ENCODE data around the gene SLC35C1.
A peak's percentile ranks its signal among the peaks of the same experiment; 100 is the strongest.

Gene SLC35C1

GRCh38 chr11:45766469-45766868, 38.5 kb upstream of the SLC35C1 start:
- no peak overlapping the region for H3K9ac ChIP-seq (ENCODE audit: insufficient read length, low read depth)
- DNase-seq (ENCODE audit: low read depth, low spot score): no peak
- peaks cover 14% of the 10 kb centered on the region for H3K4me1 ChIP-seq (ENCODE audit: insufficient read depth, insufficient read length)
- H3K27me3 ChIP-seq (ENCODE audit: insufficient read depth, insufficient read length): peaks cover 2% of the 10 kb centered on the region
- no peak overlapping the region for H3K4me3 ChIP-seq (ENCODE audit: insufficient read length, low read depth)
- no peak for TF ChIP-seq ZNF274 (IDR thresholded peaks at IDR 0.05; ENCODE audit: low read depth, low read length)
- no peak for TF ChIP-seq YY1 (IDR thresholded peaks at IDR 0.05; ENCODE audit: insufficient read depth, insufficient read length)
- TF ChIP-seq SUZ12 (IDR thresholded peaks at IDR 0.05; ENCODE audit: extremely low read depth, insufficient read depth, insufficient read length): no peak
- no peaks in the 10 kb centered on the region for H3K36me3 ChIP-seq (ENCODE audit: insufficient read depth, insufficient read length, low read length)
- H3K9me3 ChIP-seq (ENCODE audit: insufficient read depth, low read length): no peaks in the 10 kb centered on the region

GRCh38 chr11:45768486-45768885, 36.5 kb upstream of the SLC35C1 start:
- Histone ChIP-seq H3K9me3 (ENCODE audit: insufficient read depth, low read length) (no peaks in the 10 kb centered on the region), H3K4me3 (ENCODE audit: insufficient read length, low read depth) (no peak overlapping the region), H3K4me1 (ENCODE audit: insufficient read depth, insufficient read length) (peaks cover 14% of the 10 kb centered on the region), H3K36me3 (ENCODE audit: insufficient read depth, insufficient read length, low read length) (no peaks in the 10 kb centered on the region), H3K9ac (ENCODE audit: insufficient read length, low read depth) (no peak overlapping the region), H3K27me3 (ENCODE audit: insufficient read depth, insufficient read length) (peaks cover 9% of the 10 kb centered on the region)
- TF ChIP-seq YY1 (IDR thresholded peaks at IDR 0.05; ENCODE audit: insufficient read depth, insufficient read length): no peak
- no peak for TF ChIP-seq ZNF274 (IDR thresholded peaks at IDR 0.05; ENCODE audit: low read depth, low read length)
- TF ChIP-seq SUZ12 (IDR thresholded peaks at IDR 0.05; ENCODE audit: extremely low read depth, insufficient read depth, insufficient read length): no peak
- DNase-seq (ENCODE audit: low read depth, low spot score): no peak

DNA sequence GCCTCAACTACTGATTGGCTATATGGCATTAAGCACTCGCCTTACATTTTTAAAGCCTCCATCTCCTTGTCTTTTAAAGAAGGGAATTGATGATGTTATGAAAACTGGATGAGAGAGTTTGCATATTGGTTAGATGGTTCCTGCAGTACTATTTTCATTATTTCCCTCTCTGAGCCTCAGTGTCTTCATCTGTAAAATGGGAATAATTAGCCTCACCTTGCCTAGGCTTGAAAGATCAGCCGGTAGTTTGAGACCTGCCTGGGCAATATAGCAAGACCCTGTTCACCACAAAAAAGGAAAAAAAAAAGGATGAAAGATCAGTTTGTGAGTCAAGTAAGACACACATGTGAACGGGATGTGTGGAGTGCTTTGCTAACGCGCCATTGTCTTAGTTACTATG, 35.0 kb upstream of the SLC35C1 start:
- no peak for DNase-seq (ENCODE audit: low read depth, low spot score)
- H3K4me1 ChIP-seq (ENCODE audit: insufficient read depth, insufficient read length): peaks cover 14% of the 10 kb centered on the region
- H3K36me3 ChIP-seq (ENCODE audit: insufficient read depth, insufficient read length, low read length): no peaks in the 10 kb centered on the region
- TF ChIP-seq YY1 (IDR thresholded peaks at IDR 0.05; ENCODE audit: insufficient read depth, insufficient read length) (no peak), ZNF274 (IDR thresholded peaks at IDR 0.05; ENCODE audit: low read depth, low read length) (no peak), SUZ12 (IDR thresholded peaks at IDR 0.05; ENCODE audit: extremely low read depth, insufficient read depth, insufficient read length) (no peak)
- peaks cover 15% of the 10 kb centered on the region for H3K27me3 ChIP-seq (ENCODE audit: insufficient read depth, insufficient read length)
- no peak overlapping the region for H3K4me3 ChIP-seq (ENCODE audit: insufficient read length, low read depth)
- no peaks in the 10 kb centered on the region for H3K9me3 ChIP-seq (ENCODE audit: insufficient read depth, low read length)
- H3K9ac ChIP-seq (ENCODE audit: insufficient read length, low read depth): no peak overlapping the region

GRCh38 chr11:45771193-45771565, 33.8 kb upstream of the SLC35C1 start:
- peak overlapping the region; percentile 57 for H3K4me3 ChIP-seq (ENCODE audit: insufficient read length, low read depth)
- peaks cover 14% of the 10 kb centered on the region for H3K4me1 ChIP-seq (ENCODE audit: insufficient read depth, insufficient read length)
- peak overlapping the region; percentile 62 for H3K9ac ChIP-seq (ENCODE audit: insufficient read length, low read depth)
- no peak for TF ChIP-seq YY1 (IDR thresholded peaks at IDR 0.05; ENCODE audit: insufficient read depth, insufficient read length)
- no peak for TF ChIP-seq SUZ12 (IDR thresholded peaks at IDR 0.05; ENCODE audit: extremely low read depth, insufficient read depth, insufficient read length)
- H3K36me3 ChIP-seq (ENCODE audit: insufficient read depth, insufficient read length, low read length): no peaks in the 10 kb centered on the region
- no peak for DNase-seq (ENCODE audit: low read depth, low spot score)
- H3K9me3 ChIP-seq (ENCODE audit: insufficient read depth, low read length): no peaks in the 10 kb centered on the region
- H3K27me3 ChIP-seq (ENCODE audit: insufficient read depth, insufficient read length): peaks cover 15% of the 10 kb centered on the region

DNA sequence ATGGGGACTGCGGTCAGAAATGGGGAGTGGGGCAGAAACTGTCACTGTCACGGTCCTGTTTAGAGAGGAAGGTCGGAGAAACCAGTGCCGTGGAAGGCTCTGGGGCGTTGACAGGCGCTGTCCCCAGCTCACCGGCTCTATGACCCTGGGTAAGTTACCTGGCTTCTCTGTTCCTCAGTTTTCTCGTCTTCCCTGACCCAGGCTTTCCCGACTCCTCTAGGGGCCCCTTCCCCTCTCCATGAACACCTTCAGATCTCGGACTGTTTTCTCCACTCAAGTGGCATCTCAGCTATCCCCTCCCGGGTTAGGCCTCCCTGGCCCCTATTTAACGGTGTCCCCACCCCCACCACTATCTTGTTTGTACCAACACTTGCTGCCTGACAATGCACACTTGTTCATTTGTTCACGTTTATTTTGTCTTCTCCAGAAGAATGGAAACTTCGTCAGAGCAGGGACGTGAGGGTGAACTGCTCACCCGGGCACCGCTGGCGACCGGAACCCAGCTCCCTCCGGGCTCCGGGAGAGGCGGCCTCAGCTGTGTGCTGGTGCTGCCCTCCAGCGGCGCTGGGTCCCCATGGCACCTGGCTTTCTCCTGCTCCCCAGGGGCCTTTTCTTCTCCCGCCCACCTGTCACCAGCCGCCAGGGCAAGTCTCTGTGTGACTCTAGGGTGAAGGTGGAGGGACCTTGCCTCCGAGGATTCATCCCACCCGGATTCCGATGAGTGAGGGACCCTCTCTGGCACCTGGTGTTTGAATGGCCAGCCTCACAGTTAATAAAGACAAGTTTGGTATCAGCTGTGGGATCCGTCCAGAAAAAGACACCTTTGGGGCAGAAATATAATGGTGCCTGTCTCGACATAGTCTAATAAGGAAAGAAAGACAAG, 33.1 kb upstream of the SLC35C1 start:
- H3K9ac ChIP-seq (ENCODE audit: insufficient read length, low read depth): peak overlapping the region; percentile 62
- peak overlapping the region; percentile 57 for H3K4me3 ChIP-seq (ENCODE audit: insufficient read length, low read depth)
- peaks cover 15% of the 10 kb centered on the region for H3K27me3 ChIP-seq (ENCODE audit: insufficient read depth, insufficient read length)
- no peaks in the 10 kb centered on the region for H3K9me3 ChIP-seq (ENCODE audit: insufficient read depth, low read length)
- H3K4me1 ChIP-seq (ENCODE audit: insufficient read depth, insufficient read length): peaks cover 10% of the 10 kb centered on the region
- no peak for TF ChIP-seq SUZ12 (IDR thresholded peaks at IDR 0.05; ENCODE audit: extremely low read depth, insufficient read depth, insufficient read length)
- peak; percentile 83 for DNase-seq (ENCODE audit: low read depth, low spot score)
- H3K36me3 ChIP-seq (ENCODE audit: insufficient read depth, insufficient read length, low read length): no peaks in the 10 kb centered on the region

- H3K4me1 ChIP-seq (ENCODE audit: insufficient read depth, insufficient read length): peaks cover 8% of the 10 kb centered on the region
- H3K27me3 ChIP-seq (ENCODE audit: insufficient read depth, insufficient read length): peaks cover 15% of the 10 kb centered on the region
- H3K9ac ChIP-seq (ENCODE audit: insufficient read length, low read depth): no peak overlapping the region
- no peak overlapping the region for H3K4me3 ChIP-seq (ENCODE audit: insufficient read length, low read depth)
- DNase-seq (ENCODE audit: low read depth, low spot score): no peak
- TF ChIP-seq YY1 (IDR thresholded peaks at IDR 0.05; ENCODE audit: insufficient read depth, insufficient read length) (no peak), ZNF274 (IDR thresholded peaks at IDR 0.05; ENCODE audit: low read depth, low read length) (no peak), SUZ12 (IDR thresholded peaks at IDR 0.05; ENCODE audit: extremely low read depth, insufficient read depth, insufficient read length) (no peak)
- H3K36me3 ChIP-seq (ENCODE audit: insufficient read depth, insufficient read length, low read length): no peaks in the 10 kb centered on the region
- no peaks in the 10 kb centered on the region for H3K9me3 ChIP-seq (ENCODE audit: insufficient read depth, low read length)
Observed at GRCh38 chr11:45772449-45772774, 32.5 kb upstream of the SLC35C1 start.

- H3K4me1 ChIP-seq (ENCODE audit: insufficient read depth, insufficient read length): peaks cover 4% of the 10 kb centered on the region
- no peak overlapping the region for H3K4me3 ChIP-seq (ENCODE audit: insufficient read length, low read depth)
- no peak for TF ChIP-seq YY1 (IDR thresholded peaks at IDR 0.05; ENCODE audit: insufficient read depth, insufficient read length)
- TF ChIP-seq ZNF274 (IDR thresholded peaks at IDR 0.05; ENCODE audit: low read depth, low read length): no peak
- no peak for TF ChIP-seq SUZ12 (IDR thresholded peaks at IDR 0.05; ENCODE audit: extremely low read depth, insufficient read depth, insufficient read length)
- H3K36me3 ChIP-seq (ENCODE audit: insufficient read depth, insufficient read length, low read length): no peaks in the 10 kb centered on the region
- H3K27me3 ChIP-seq (ENCODE audit: insufficient read depth, insufficient read length): peaks cover 15% of the 10 kb centered on the region
- DNase-seq (ENCODE audit: low read depth, low spot score): no peak
- H3K9me3 ChIP-seq (ENCODE audit: insufficient read depth, low read length): no peaks in the 10 kb centered on the region
- H3K9ac ChIP-seq (ENCODE audit: insufficient read length, low read depth): no peak overlapping the region
Observed at GRCh38 chr11:45772986-45773785, 31.8 kb upstream of the SLC35C1 start.

All from NT2/D1 (cell line).